ENCODE measurements around the gene CR1. TPM values are rescaled to one million over a fixed set of nuclear protein-coding genes. Genes with fewer than 3 reads are reported as not detected.

CR1 gene
- total and polyA plus RNA-seq, 2 experiments from 2014 or later, result 0.65 to 0.76 TPM

DNA sequence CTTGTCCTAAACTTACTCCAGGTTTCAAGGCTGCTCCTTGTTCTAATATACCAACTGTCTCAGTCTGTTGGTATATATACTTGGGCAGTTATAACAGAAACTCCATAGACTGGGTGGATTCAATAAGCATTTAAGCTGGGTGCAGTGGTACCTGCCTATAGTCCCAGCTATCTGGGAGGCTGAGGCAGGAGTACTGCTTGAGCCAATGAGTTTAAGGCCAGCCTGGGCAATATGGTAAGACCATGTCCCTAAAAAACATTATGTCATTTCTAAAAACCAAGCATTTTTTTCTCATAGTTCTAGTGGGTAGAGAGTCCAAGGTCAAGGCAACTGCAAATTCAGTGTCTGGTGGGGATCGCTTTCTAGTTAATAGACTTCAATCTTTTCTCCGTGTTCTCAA lies 131.5 kb downstream of the CR1 start:
- Mint-ChIP-seq H3K4me3 (no peak overlapping the region), H3K27ac (no peak overlapping the region), H3K4me1 (peaks cover 22% of the 10 kb centered on the region), H3K36me3 (ENCODE audit: low read depth) (peaks cover 14% of the 10 kb centered on the region; the same call in 2 of the 3 replicates), H3K9me3 (peaks cover 15% of the 10 kb centered on the region; the same call in 2 of the 3 replicates), H3K27me3 (ENCODE audit: insufficient read depth, low read depth, poor library complexity) (peaks cover 3% of the 10 kb centered on the region)
- ATAC-seq (no peak), DNase-seq (ENCODE audit: low spot score) (no peak)
- TF ChIP-seq ZNF114 (CRISPR knock-in tag; IDR thresholded peaks at IDR 0.05), result no peak
- no peak for TF ChIP-seq JUNB (IDR thresholded peaks at IDR 0.05; ENCODE audit: unreplicated experiment)
- H2AFZ ChIP-seq, result no peak overlapping the region
- H3K9me2 ChIP-seq (ENCODE audit: insufficient read depth), result no peaks in the 10 kb centered on the region
- H3K4me3 ChIP-seq, result no peak overlapping the region
- H3K4me2 ChIP-seq, result no peak overlapping the region
- no peaks in the 10 kb centered on the region for H4K20me1 ChIP-seq (replicated peaks; ENCODE audit: insufficient read depth)
- H3K36me3 ChIP-seq (ENCODE audit: insufficient read depth), result no peaks in the 10 kb centered on the region
- no peaks in the 10 kb centered on the region for H3K27me3 ChIP-seq (ENCODE audit: insufficient read depth)
- no peaks in the 10 kb centered on the region for H3K79me2 ChIP-seq (replicated peaks; ENCODE audit: insufficient read depth)
- no peaks in the 10 kb centered on the region for H3F3A ChIP-seq (replicated peaks; ENCODE audit: low read depth)
- no peak overlapping the region for H3K27ac ChIP-seq (ENCODE audit: low read depth)
- H3K4me1 ChIP-seq (ENCODE audit: insufficient read depth), result peaks cover 26% of the 10 kb centered on the region

DNA sequence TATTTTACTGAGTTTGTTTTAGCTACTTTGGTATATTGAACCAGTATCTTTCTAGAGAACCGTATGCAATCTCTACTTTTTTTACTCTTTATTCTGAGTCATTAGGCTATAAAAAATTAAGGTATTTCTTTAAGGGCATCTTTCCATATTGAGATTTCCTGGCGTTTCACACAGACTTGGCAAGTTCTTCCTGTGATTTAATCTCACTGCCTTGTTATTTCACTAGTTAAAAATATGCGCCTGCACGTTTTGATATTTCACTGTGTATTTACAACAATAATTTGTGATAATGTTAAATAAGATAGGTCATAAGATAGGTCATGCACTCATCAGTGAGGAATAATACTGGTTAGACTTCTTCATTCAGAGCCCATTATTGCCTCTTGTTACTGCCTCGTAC lies 132.8 kb downstream of the CR1 start:
- TF ChIP-seq, protein P1, sequence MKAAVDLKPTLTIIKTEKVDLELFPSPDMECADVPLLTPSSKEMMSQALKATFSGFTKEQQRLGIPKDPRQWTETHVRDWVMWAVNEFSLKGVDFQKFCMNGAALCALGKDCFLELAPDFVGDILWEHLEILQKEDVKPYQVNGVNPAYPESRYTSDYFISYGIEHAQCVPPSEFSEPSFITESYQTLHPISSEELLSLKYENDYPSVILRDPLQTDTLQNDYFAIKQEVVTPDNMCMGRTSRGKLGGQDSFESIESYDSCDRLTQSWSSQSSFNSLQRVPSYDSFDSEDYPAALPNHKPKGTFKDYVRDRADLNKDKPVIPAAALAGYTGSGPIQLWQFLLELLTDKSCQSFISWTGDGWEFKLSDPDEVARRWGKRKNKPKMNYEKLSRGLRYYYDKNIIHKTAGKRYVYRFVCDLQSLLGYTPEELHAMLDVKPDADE (IDR thresholded peaks at IDR 0.05), result no peak
- no peak for TF ChIP-seq STAT1 (IDR thresholded peaks at IDR 0.05; ENCODE audit: unreplicated experiment)
- no peak for TF ChIP-seq POLR2AphosphoS5 (IDR thresholded peaks at IDR 0.05; ENCODE audit: low read depth)
- no peak for TF ChIP-seq ZNF331 (CRISPR knock-in tag; IDR thresholded peaks at IDR 0.05; ENCODE audit: low read depth)
- no peak for TF ChIP-seq ZNF114 (CRISPR knock-in tag; IDR thresholded peaks at IDR 0.05)
- no peak for TF ChIP-seq EZH2phosphoT487 (IDR thresholded peaks at IDR 0.05; ENCODE audit: unreplicated experiment)
- no peak for TF ChIP-seq NANOG (IDR thresholded peaks at IDR 0.05; ENCODE audit: borderline replicate concordance)
- Histone ChIP-seq H2AFZ (no peak overlapping the region), H3K4me1 (ENCODE audit: insufficient read depth) (peaks cover 37% of the 10 kb centered on the region), H3K79me2 (replicated peaks; ENCODE audit: insufficient read depth) (no peaks in the 10 kb centered on the region), H3K27me3 (ENCODE audit: insufficient read depth) (no peaks in the 10 kb centered on the region), H3K27ac (ENCODE audit: low read depth) (no peak overlapping the region), H3K9me2 (ENCODE audit: insufficient read depth) (no peaks in the 10 kb centered on the region), H3K4me2 (no peak overlapping the region), H3K36me3 (ENCODE audit: insufficient read depth) (no peaks in the 10 kb centered on the region), H3F3A (replicated peaks; ENCODE audit: low read depth) (no peaks in the 10 kb centered on the region), H3K4me3 (no peak overlapping the region), H4K20me1 (replicated peaks; ENCODE audit: insufficient read depth) (no peaks in the 10 kb centered on the region)
- H3K36me3 Mint-ChIP-seq (ENCODE audit: low read depth), result peaks cover 14% of the 10 kb centered on the region; the same call in 2 of the 3 replicates
- no peak for ATAC-seq
- peaks cover 3% of the 10 kb centered on the region for H3K27me3 Mint-ChIP-seq (ENCODE audit: insufficient read depth, low read depth, poor library complexity)
- no peak overlapping the region for H3K27ac Mint-ChIP-seq
- H3K4me1 Mint-ChIP-seq, result peaks cover 32% of the 10 kb centered on the region
- no peak for DNase-seq (ENCODE audit: low spot score)
- peaks cover 15% of the 10 kb centered on the region; the same call in 2 of the 3 replicates for H3K9me3 Mint-ChIP-seq
- no peak overlapping the region for H3K4me3 Mint-ChIP-seq

DNA sequence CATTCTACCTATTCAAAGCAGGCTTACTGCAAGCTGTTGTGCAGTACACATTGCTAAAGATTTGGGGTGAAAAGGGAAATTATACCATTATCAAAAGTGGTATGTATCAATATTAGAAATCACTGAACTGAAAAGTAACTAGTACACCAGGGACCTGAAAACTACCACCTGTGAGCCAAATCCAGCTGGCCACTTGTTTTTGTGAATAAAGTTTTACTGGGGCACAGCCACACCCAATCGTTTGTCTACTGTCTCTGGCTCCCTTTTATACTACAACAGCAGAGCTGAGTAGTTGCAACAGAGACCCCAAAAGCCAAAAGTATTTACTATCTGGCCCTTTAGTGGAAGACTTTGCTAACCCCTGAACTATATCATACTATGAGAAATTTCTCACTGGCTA lies 135.2 kb downstream of the CR1 start:
- Histone ChIP-seq H2AFZ (no peak overlapping the region), H3K9me2 (ENCODE audit: insufficient read depth) (no peaks in the 10 kb centered on the region), H3K4me3 (no peak overlapping the region), H4K20me1 (replicated peaks; ENCODE audit: insufficient read depth) (no peaks in the 10 kb centered on the region), H3K27me3 (ENCODE audit: insufficient read depth) (no peaks in the 10 kb centered on the region), H3K4me2 (0 out of 2 replicates have a peak overlapping the region, but pooled peaks have one; percentile 3), H3K79me2 (replicated peaks; ENCODE audit: insufficient read depth) (no peaks in the 10 kb centered on the region), H3K4me1 (ENCODE audit: insufficient read depth) (peaks cover 44% of the 10 kb centered on the region), H3K27ac (ENCODE audit: low read depth) (peak overlapping the region; percentile 60; the same call in 1 of the 2 replicates), H3F3A (replicated peaks; ENCODE audit: low read depth) (no peaks in the 10 kb centered on the region), H3K36me3 (ENCODE audit: insufficient read depth) (no peaks in the 10 kb centered on the region)
- Mint-ChIP-seq H3K4me1 (peaks cover 54% of the 10 kb centered on the region), H3K36me3 (ENCODE audit: low read depth) (peaks cover 2% of the 10 kb centered on the region; the same call in 1 of the 3 replicates), H3K4me3 (no peak overlapping the region), H3K27me3 (ENCODE audit: insufficient read depth, low read depth, poor library complexity) (peaks cover 4% of the 10 kb centered on the region), H3K9me3 (peaks cover 4% of the 10 kb centered on the region; the same call in 2 of the 3 replicates), H3K27ac (peak overlapping the region; percentile 86)
- DNase-seq (ENCODE audit: low spot score), result no peak
- no peak for ATAC-seq
- TF ChIP-seq NANOG (IDR thresholded peaks at IDR 0.05; ENCODE audit: borderline replicate concordance) (no peak), JUNB (IDR thresholded peaks at IDR 0.05; ENCODE audit: unreplicated experiment) (no peak), STAT1 (IDR thresholded peaks at IDR 0.05; ENCODE audit: unreplicated experiment) (no peak), ZNF331 (CRISPR knock-in tag; IDR thresholded peaks at IDR 0.05; ENCODE audit: low read depth) (no peak)
- TF ChIP-seq, protein P2, sequence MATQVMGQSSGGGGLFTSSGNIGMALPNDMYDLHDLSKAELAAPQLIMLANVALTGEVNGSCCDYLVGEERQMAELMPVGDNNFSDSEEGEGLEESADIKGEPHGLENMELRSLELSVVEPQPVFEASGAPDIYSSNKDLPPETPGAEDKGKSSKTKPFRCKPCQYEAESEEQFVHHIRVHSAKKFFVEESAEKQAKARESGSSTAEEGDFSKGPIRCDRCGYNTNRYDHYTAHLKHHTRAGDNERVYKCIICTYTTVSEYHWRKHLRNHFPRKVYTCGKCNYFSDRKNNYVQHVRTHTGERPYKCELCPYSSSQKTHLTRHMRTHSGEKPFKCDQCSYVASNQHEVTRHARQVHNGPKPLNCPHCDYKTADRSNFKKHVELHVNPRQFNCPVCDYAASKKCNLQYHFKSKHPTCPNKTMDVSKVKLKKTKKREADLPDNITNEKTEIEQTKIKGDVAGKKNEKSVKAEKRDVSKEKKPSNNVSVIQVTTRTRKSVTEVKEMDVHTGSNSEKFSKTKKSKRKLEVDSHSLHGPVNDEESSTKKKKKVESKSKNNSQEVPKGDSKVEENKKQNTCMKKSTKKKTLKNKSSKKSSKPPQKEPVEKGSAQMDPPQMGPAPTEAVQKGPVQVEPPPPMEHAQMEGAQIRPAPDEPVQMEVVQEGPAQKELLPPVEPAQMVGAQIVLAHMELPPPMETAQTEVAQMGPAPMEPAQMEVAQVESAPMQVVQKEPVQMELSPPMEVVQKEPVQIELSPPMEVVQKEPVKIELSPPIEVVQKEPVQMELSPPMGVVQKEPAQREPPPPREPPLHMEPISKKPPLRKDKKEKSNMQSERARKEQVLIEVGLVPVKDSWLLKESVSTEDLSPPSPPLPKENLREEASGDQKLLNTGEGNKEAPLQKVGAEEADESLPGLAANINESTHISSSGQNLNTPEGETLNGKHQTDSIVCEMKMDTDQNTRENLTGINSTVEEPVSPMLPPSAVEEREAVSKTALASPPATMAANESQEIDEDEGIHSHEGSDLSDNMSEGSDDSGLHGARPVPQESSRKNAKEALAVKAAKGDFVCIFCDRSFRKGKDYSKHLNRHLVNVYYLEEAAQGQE (IDR thresholded peaks at IDR 0.05; ENCODE audit: unreplicated experiment), result no peak

Data from GM23338 (cell line).